MM.1S (cell line): ENCODE results near the gene FGFR2.

Source experiments
- DNase-seq: peaks from one replicate; pipeline ENCODE4 v3.0.0-alpha.2; 2015
- H2AFZ ChIP-seq: fragments of 300-600 bp; sonication (generic); 2 replicates; pipeline ENCODE4 v1.6.0; 2016; ENCODE audit warnings: antibody characterized with exemption, low read length
- H3F3A ChIP-seq: fragments of 300-600 bp; sonication (generic); 2 replicates; pipeline ENCODE4 v1.6.1; 2016; ENCODE audit warnings: mild to moderate bottlenecking, antibody characterized with exemption, low read length, moderate library complexity, mixed read lengths; ENCODE audit not compliant: insufficient read depth
- H3K27ac ChIP-seq: fragments of 300-600 bp; sonication (generic); 2 replicates; pipeline ENCODE4 v1.5.1; 2016; ENCODE audit warnings: mild to moderate bottlenecking, low read length
- H3K27me3 ChIP-seq: fragments of 300-600 bp; sonication (generic); replicated peaks from 2 replicates; pipeline ENCODE4 v1.6.0; 2016; ENCODE audit warnings: low read length; ENCODE audit not compliant: insufficient read depth
- H3K36me3 ChIP-seq: fragments of 300-600 bp; sonication (generic); replicated peaks from 2 replicates; pipeline ENCODE4 v1.6.1; 2016; ENCODE audit warnings: mild to moderate bottlenecking, low read length, mixed read lengths; ENCODE audit not compliant: insufficient read depth
- H3K4me1 ChIP-seq: fragments of 300-600 bp; sonication (generic); 2 replicates; pipeline ENCODE4 v1.6.1; 2016; ENCODE audit warnings: low read length, mixed read lengths
- H3K4me2 ChIP-seq: fragments of 300-600 bp; sonication (generic); 2 replicates; pipeline ENCODE4 v1.6.0; 2016; ENCODE audit warnings: low read depth, low read length
- H3K4me3 ChIP-seq: fragments of 300-600 bp; sonication (generic); 2 replicates; pipeline ENCODE4 v1.5.1; 2016; ENCODE audit warnings: low read length, mixed read lengths
- H3K79me2 ChIP-seq: fragments of 300-600 bp; sonication (generic); 2 replicates; pipeline ENCODE4 v1.6.1; 2016; ENCODE audit warnings: mixed run types, low read length, mixed read lengths
- H3K9ac ChIP-seq: fragments of 300-600 bp; sonication (generic); 2 replicates; pipeline ENCODE4 v1.6.1; 2016; ENCODE audit warnings: low read length, mixed read lengths
- H3K9me2 ChIP-seq: fragments of 300-600 bp; sonication (generic); replicated peaks from 2 replicates; pipeline ENCODE4 v1.6.1; 2016; ENCODE audit warnings: mild to moderate bottlenecking, low read length, mixed read lengths; ENCODE audit not compliant: insufficient read depth
- H3K9me3 ChIP-seq: fragments of 300-600 bp; sonication (generic); replicated peaks from 2 replicates; pipeline ENCODE4 v1.6.1; 2016; ENCODE audit warnings: mild to moderate bottlenecking, low read length, mixed read lengths; ENCODE audit not compliant: insufficient read depth
- H4K20me1 ChIP-seq: fragments of 300-600 bp; sonication (generic); 2 replicates; pipeline ENCODE4 v1.6.1; 2016; ENCODE audit warnings: mild to moderate bottlenecking, low read length, moderate library complexity, mixed read lengths; ENCODE audit not compliant: insufficient read depth
- EZH2 ChIP-seq: fragments of 300-600 bp; sonication (generic); optimal IDR thresholded peaks from 2 replicates; pipeline ENCODE3; 2017; ENCODE audit warnings: low read depth, mild to moderate bottlenecking, antibody characterized with exemption, low read length, mixed read lengths
- EZH2phosphoT487 ChIP-seq: fragments of 300-600 bp; sonication (generic); IDR thresholded peaks from 2 replicates; pipeline ENCODE4 v1.6.1; 2018; ENCODE audit warnings: antibody characterized with exemption, low read length
- TF ChIP-seq, protein P1 (sequence below): fragments of 300-600 bp; sonication (generic); IDR thresholded peaks from 2 replicates; pipeline ENCODE4 v1.5.1; 2016; ENCODE audit warnings: antibody characterized with exemption, low read length, mixed read lengths

Gene FGFR2

DNA sequence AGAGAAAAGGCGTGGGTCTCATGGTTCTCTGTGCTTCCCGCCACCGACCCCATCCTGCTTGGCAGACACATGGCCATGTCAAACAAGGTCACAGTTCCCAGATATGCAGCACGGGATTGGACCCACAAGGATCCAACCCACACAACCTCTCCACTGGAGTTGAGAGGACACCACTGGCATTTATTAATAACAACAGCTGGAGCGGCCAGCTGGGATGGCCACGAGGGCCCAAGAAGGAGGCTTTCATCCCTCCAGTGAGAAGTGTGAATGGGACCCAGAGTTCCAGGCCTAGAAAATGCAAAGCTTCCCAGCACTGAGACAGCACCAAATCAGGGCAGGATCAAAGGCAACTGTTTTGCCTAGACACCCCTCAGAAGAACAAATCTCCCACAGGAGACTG is 31.5 kb downstream of the FGFR2 start:
- H3K4me2 ChIP-seq: no peak overlapping the region
- H3K79me2 ChIP-seq: no peaks in the 10 kb centered on the region
- no peak overlapping the region for H3K4me3 ChIP-seq
- TF ChIP-seq EZH2phosphoT487 (no peak), EZH2 (no peak)
- TF ChIP-seq, protein P1, sequence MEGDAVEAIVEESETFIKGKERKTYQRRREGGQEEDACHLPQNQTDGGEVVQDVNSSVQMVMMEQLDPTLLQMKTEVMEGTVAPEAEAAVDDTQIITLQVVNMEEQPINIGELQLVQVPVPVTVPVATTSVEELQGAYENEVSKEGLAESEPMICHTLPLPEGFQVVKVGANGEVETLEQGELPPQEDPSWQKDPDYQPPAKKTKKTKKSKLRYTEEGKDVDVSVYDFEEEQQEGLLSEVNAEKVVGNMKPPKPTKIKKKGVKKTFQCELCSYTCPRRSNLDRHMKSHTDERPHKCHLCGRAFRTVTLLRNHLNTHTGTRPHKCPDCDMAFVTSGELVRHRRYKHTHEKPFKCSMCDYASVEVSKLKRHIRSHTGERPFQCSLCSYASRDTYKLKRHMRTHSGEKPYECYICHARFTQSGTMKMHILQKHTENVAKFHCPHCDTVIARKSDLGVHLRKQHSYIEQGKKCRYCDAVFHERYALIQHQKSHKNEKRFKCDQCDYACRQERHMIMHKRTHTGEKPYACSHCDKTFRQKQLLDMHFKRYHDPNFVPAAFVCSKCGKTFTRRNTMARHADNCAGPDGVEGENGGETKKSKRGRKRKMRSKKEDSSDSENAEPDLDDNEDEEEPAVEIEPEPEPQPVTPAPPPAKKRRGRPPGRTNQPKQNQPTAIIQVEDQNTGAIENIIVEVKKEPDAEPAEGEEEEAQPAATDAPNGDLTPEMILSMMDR: no peak
- no peaks in the 10 kb centered on the region for H3K9me2 ChIP-seq
- no peaks in the 10 kb centered on the region for H4K20me1 ChIP-seq
- no peak for DNase-seq
- no peaks in the 10 kb centered on the region for H3K9me3 ChIP-seq
- H3K4me1 ChIP-seq: no peaks in the 10 kb centered on the region
- no peaks in the 10 kb centered on the region for H3K36me3 ChIP-seq
- H3K9ac ChIP-seq: no peak overlapping the region
- H3F3A ChIP-seq: no peaks in the 10 kb centered on the region
- H3K27me3 ChIP-seq: no peaks in the 10 kb centered on the region
- H3K27ac ChIP-seq: no peak overlapping the region
- no peak overlapping the region for H2AFZ ChIP-seq

DNA sequence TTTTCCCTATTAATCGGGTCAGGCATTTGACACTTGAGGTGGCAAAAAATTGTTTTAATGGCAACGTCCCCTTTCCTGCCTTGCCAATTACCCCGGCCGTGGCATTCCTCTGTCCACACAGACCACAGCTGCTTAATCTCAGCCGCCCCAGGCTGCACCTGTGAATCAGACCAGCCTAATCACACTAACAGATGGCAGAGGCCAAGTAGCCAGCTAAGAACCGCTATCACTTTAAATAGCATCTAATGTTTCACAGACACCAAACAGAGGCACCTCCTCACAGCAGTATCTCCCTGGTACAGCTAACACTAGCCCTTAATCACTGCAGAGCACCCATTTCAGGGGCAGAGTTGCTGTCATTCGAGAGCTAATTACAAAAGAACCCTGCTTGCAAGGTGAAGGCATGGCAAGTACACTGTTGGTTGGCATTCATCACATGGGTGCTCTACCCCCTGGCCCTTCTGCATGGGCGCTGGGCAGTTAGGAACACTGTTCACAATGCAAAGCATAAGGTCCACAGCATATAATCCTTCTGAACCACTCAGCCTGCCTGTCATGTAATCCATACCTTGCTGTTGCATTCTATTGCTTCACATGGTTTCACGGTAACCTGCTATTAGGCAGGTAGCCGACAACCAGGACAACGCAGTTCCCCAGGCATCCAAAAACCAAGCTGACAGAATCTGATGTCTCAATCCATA is 38.8 kb downstream of the FGFR2 start:
- no peaks in the 10 kb centered on the region for H3K79me2 ChIP-seq
- H3K4me1 ChIP-seq: peaks cover 20% of the 10 kb centered on the region
- no peaks in the 10 kb centered on the region for H3F3A ChIP-seq
- H3K27ac ChIP-seq: peak overlapping the region; percentile 53; the same call in 1 of the 2 replicates
- no peaks in the 10 kb centered on the region for H3K9me2 ChIP-seq
- TF ChIP-seq, protein P1: no peak
- TF ChIP-seq EZH2phosphoT487: no peak
- TF ChIP-seq EZH2: no peak
- no peak overlapping the region for H2AFZ ChIP-seq
- no peak overlapping the region for H3K9ac ChIP-seq
- peak overlapping the region; percentile 26; the same call in 1 of the 2 replicates for H3K4me2 ChIP-seq
- no peaks in the 10 kb centered on the region for H4K20me1 ChIP-seq
- DNase-seq: peak; percentile 75
- H3K27me3 ChIP-seq: no peaks in the 10 kb centered on the region
- no peaks in the 10 kb centered on the region for H3K36me3 ChIP-seq
- H3K4me3 ChIP-seq: no peak overlapping the region
- no peaks in the 10 kb centered on the region for H3K9me3 ChIP-seq

DNA sequence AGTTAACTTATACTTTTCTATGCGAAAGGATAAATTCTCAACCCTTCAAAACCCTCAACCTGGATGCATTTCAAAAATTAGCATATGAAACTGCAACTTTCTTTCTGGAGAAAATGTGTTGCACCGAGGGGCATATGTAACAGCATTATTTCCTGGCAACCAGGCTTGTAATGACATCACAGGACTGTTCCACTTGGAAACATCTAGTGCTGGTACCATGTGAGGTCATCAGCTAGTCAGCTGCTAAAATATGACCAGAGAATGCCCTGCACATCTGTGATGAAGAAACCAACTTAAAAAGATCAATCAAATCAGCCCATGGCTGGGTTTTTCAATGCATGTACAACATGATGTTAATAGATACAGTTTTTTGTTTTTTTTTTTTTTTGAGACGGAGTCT is 40.0 kb downstream of the FGFR2 start:
- Histone ChIP-seq H3K79me2 (no peaks in the 10 kb centered on the region), H4K20me1 (no peaks in the 10 kb centered on the region), H3K9me2 (no peaks in the 10 kb centered on the region), H3F3A (no peaks in the 10 kb centered on the region), H3K4me1 (peaks cover 20% of the 10 kb centered on the region), H2AFZ (no peak overlapping the region), H3K27ac (0 out of 2 replicates have a peak overlapping the region, but pooled peaks have one; percentile 7), H3K36me3 (no peaks in the 10 kb centered on the region), H3K4me2 (peak overlapping the region; percentile 22), H3K27me3 (no peaks in the 10 kb centered on the region), H3K4me3 (no peak overlapping the region), H3K9me3 (no peaks in the 10 kb centered on the region), H3K9ac (no peak overlapping the region)
- TF ChIP-seq EZH2 (no peak), EZH2phosphoT487 (no peak)
- TF ChIP-seq, protein P1: no peak
- DNase-seq: peak; percentile 7
